Measurements from ENCODE around the gene TSPYL1. TPM values are rescaled to one million over a fixed set of nuclear protein-coding genes. Genes with fewer than 3 reads are reported as not detected.

The TSPYL1 gene
- total and polyA plus RNA-seq, 2 experiments from 2014 or later: 24.9 to 66.1 TPM

DNA sequence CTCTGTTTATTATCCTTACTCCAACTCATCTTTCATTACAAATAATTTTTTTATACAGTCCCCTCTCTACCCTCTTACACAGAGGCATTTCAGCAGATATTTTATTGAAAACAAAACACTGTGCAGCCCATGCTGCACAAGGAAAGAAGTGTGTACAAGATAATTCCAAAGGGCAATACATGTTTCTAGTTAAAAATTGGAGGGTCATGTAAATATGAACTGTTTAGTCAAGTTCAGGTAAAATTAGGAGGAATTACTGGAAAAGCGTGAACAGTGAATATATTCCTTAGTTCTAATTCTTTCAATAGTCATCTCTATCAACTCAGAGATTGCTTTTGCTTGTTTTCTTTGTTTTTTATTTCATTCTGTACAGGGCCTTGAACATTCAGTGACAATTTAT, 27.9 kb upstream of the TSPYL1 start (continued):
- TF ChIP-seq, protein P1, sequence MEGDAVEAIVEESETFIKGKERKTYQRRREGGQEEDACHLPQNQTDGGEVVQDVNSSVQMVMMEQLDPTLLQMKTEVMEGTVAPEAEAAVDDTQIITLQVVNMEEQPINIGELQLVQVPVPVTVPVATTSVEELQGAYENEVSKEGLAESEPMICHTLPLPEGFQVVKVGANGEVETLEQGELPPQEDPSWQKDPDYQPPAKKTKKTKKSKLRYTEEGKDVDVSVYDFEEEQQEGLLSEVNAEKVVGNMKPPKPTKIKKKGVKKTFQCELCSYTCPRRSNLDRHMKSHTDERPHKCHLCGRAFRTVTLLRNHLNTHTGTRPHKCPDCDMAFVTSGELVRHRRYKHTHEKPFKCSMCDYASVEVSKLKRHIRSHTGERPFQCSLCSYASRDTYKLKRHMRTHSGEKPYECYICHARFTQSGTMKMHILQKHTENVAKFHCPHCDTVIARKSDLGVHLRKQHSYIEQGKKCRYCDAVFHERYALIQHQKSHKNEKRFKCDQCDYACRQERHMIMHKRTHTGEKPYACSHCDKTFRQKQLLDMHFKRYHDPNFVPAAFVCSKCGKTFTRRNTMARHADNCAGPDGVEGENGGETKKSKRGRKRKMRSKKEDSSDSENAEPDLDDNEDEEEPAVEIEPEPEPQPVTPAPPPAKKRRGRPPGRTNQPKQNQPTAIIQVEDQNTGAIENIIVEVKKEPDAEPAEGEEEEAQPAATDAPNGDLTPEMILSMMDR (conservative IDR thresholded peaks at IDR 0.05; ENCODE audit: low read depth in 2 of 2): no peak
- TF ChIP-seq NANOG (IDR thresholded peaks at IDR 0.05; ENCODE audit: borderline replicate concordance) (no peak), EZH2 (IDR thresholded peaks at IDR 0.05; ENCODE audit: low read depth, unreplicated experiment) (no peak), JUNB (IDR thresholded peaks at IDR 0.05; ENCODE audit: unreplicated experiment) (no peak)
- TF ChIP-seq, protein P2, sequence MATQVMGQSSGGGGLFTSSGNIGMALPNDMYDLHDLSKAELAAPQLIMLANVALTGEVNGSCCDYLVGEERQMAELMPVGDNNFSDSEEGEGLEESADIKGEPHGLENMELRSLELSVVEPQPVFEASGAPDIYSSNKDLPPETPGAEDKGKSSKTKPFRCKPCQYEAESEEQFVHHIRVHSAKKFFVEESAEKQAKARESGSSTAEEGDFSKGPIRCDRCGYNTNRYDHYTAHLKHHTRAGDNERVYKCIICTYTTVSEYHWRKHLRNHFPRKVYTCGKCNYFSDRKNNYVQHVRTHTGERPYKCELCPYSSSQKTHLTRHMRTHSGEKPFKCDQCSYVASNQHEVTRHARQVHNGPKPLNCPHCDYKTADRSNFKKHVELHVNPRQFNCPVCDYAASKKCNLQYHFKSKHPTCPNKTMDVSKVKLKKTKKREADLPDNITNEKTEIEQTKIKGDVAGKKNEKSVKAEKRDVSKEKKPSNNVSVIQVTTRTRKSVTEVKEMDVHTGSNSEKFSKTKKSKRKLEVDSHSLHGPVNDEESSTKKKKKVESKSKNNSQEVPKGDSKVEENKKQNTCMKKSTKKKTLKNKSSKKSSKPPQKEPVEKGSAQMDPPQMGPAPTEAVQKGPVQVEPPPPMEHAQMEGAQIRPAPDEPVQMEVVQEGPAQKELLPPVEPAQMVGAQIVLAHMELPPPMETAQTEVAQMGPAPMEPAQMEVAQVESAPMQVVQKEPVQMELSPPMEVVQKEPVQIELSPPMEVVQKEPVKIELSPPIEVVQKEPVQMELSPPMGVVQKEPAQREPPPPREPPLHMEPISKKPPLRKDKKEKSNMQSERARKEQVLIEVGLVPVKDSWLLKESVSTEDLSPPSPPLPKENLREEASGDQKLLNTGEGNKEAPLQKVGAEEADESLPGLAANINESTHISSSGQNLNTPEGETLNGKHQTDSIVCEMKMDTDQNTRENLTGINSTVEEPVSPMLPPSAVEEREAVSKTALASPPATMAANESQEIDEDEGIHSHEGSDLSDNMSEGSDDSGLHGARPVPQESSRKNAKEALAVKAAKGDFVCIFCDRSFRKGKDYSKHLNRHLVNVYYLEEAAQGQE (IDR thresholded peaks at IDR 0.05; ENCODE audit: unreplicated experiment): no peak

DNA sequence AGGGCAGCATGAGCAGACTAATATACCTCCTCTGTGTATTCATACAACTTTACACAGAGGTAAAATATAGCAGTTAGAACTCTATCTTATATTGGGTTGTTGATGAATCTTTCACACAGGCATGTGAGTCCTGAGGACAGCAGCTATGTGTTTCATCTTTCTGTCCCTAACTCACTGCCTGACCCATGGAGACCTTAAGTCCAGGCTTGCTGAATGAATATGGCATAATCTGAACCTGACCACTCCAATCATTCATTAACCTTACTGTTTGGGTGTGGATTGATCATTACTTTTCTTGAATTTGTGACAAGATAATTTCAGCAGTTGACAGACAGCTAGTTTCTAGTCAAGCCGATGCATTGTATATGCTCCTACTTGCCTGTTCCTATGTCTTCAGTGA, 27.3 kb upstream of the TSPYL1 start:
- H3K4me3 Mint-ChIP-seq: no peak overlapping the region
- H3K9me3 Mint-ChIP-seq: no peaks in the 10 kb centered on the region
- Histone ChIP-seq H3F3A (replicated peaks; ENCODE audit: low read depth) (no peaks in the 10 kb centered on the region), H3K4me2 (no peak overlapping the region), H3K27ac (ENCODE audit: low read depth) (no peak overlapping the region), H3K9me2 (ENCODE audit: insufficient read depth) (no peaks in the 10 kb centered on the region; the same call in 1 of the 2 replicates), H3K36me3 (ENCODE audit: insufficient read depth) (no peaks in the 10 kb centered on the region), H3K4me3 (no peak overlapping the region), H4K20me1 (replicated peaks; ENCODE audit: insufficient read depth) (no peaks in the 10 kb centered on the region), H3K4me1 (ENCODE audit: insufficient read depth) (no peaks in the 10 kb centered on the region), H2AFZ (no peak overlapping the region), H3K79me2 (replicated peaks; ENCODE audit: insufficient read depth) (no peaks in the 10 kb centered on the region), H3K27me3 (ENCODE audit: insufficient read depth) (no peaks in the 10 kb centered on the region)
- H3K4me1 Mint-ChIP-seq: peaks cover 11% of the 10 kb centered on the region; the same call in 2 of the 3 replicates
- peaks cover 3% of the 10 kb centered on the region; the same call in 2 of the 3 replicates for H3K36me3 Mint-ChIP-seq (ENCODE audit: low read depth)
- no peak for DNase-seq (ENCODE audit: low spot score)
- no peak overlapping the region for H3K27ac Mint-ChIP-seq
- no peak for ATAC-seq
- H3K27me3 Mint-ChIP-seq (ENCODE audit: insufficient read depth, low read depth, poor library complexity): no peaks in the 10 kb centered on the region
- TF ChIP-seq, protein P3, sequence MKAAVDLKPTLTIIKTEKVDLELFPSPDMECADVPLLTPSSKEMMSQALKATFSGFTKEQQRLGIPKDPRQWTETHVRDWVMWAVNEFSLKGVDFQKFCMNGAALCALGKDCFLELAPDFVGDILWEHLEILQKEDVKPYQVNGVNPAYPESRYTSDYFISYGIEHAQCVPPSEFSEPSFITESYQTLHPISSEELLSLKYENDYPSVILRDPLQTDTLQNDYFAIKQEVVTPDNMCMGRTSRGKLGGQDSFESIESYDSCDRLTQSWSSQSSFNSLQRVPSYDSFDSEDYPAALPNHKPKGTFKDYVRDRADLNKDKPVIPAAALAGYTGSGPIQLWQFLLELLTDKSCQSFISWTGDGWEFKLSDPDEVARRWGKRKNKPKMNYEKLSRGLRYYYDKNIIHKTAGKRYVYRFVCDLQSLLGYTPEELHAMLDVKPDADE (IDR thresholded peaks at IDR 0.05): no peak
- TF ChIP-seq, protein P4, sequence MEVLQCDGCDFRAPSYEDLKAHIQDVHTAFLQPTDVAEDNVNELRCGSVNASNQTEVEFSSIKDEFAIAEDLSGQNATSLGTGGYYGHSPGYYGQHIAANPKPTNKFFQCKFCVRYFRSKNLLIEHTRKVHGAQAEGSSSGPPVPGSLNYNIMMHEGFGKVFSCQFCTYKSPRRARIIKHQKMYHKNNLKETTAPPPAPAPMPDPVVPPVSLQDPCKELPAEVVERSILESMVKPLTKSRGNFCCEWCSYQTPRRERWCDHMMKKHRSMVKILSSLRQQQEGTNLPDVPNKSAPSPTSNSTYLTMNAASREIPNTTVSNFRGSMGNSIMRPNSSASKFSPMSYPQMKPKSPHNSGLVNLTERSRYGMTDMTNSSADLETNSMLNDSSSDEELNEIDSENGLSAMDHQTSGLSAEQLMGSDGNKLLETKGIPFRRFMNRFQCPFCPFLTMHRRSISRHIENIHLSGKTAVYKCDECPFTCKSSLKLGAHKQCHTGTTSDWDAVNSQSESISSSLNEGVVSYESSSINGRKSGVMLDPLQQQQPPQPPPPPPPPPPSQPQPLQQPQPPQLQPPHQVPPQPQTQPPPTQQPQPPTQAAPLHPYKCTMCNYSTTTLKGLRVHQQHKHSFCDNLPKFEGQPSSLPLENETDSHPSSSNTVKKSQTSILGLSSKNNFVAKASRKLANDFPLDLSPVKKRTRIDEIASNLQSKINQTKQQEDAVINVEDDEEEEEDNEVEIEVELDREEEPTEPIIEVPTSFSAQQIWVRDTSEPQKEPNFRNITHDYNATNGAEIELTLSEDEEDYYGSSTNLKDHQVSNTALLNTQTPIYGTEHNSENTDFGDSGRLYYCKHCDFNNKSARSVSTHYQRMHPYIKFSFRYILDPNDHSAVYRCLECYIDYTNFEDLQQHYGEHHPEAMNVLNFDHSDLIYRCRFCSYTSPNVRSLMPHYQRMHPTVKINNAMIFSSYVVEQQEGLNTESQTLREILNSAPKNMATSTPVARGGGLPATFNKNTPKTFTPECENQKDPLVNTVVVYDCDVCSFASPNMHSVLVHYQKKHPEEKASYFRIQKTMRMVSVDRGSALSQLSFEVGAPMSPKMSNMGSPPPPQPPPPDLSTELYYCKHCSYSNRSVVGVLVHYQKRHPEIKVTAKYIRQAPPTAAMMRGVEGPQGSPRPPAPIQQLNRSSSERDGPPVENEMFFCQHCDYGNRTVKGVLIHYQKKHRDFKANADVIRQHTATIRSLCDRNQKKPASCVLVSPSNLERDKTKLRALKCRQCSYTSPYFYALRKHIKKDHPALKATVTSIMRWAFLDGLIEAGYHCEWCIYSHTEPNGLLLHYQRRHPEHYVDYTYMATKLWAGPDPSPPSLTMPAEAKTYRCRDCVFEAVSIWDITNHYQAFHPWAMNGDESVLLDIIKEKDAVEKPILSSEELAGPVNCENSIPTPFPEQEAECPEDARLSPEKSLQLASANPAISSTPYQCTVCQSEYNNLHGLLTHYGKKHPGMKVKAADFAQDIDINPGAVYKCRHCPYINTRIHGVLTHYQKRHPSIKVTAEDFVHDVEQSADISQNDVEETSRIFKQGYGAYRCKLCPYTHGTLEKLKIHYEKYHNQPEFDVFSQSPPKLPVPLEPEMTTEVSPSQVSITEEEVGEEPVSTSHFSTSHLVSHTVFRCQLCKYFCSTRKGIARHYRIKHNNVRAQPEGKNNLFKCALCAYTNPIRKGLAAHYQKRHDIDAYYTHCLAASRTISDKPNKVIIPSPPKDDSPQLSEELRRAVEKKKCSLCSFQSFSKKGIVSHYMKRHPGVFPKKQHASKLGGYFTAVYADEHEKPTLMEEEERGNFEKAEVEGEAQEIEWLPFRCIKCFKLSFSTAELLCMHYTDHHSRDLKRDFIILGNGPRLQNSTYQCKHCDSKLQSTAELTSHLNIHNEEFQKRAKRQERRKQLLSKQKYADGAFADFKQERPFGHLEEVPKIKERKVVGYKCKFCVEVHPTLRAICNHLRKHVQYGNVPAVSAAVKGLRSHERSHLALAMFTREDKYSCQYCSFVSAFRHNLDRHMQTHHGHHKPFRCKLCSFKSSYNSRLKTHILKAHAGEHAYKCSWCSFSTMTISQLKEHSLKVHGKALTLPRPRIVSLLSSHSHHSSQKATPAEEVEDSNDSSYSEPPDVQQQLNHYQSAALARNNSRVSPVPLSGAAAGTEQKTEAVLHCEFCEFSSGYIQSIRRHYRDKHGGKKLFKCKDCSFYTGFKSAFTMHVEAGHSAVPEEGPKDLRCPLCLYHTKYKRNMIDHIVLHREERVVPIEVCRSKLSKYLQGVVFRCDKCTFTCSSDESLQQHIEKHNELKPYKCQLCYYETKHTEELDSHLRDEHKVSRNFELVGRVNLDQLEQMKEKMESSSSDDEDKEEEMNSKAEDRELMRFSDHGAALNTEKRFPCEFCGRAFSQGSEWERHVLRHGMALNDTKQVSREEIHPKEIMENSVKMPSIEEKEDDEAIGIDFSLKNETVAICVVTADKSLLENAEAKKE (CRISPR knock-in tag; IDR thresholded peaks at IDR 0.05): no peak
- TF ChIP-seq ZNF114 (CRISPR knock-in tag; IDR thresholded peaks at IDR 0.05) (no peak), EZH2 (IDR thresholded peaks at IDR 0.05; ENCODE audit: low read depth, unreplicated experiment) (no peak), POLR2AphosphoS5 (IDR thresholded peaks at IDR 0.05; ENCODE audit: low read depth) (no peak)

Measured in GM23338 (cell line).